Measurements from ENCODE around the gene COL9A1. TPM values are rescaled to one million over a fixed set of nuclear protein-coding genes. Genes with fewer than 3 reads are reported as not detected.

COL9A1 gene
- total RNA-seq, 1 donor from 2014 or later = 18.7 TPM

GRCh38 chr6:70266142-70266541, 36.7 kb downstream of the COL9A1 start:
- H3K9me3 ChIP-seq (ENCODE audit: low read depth) = no peaks in the 10 kb centered on the region
- peaks cover 2% of the 10 kb centered on the region for H3K27me3 Mint-ChIP-seq (ENCODE audit: insufficient read depth, low read depth)

GRCh38 chr6:70264306-70264705, 38.6 kb downstream of the COL9A1 start:
- Histone ChIP-seq H3K4me1 (no peaks in the 10 kb centered on the region), H4K20me1 (ENCODE audit: low read depth) (no peaks in the 10 kb centered on the region), H3K36me3 (no peaks in the 10 kb centered on the region), H3K9ac (no peak overlapping the region), H3F3A (ENCODE audit: low read depth) (no peaks in the 10 kb centered on the region), H3K79me2 (ENCODE audit: low read depth) (no peaks in the 10 kb centered on the region), H3K9me3 (ENCODE audit: low read depth) (no peaks in the 10 kb centered on the region), H2AFZ (replicated peaks) (no peak overlapping the region), H3K27me3 (no peaks in the 10 kb centered on the region), H3K4me3 (no peak overlapping the region), H3K27ac (no peak overlapping the region), H3K4me2 (no peak overlapping the region)
- DNase-seq (ENCODE audit: low spot score) = no peak
- no peak overlapping the region for H3K4me3 Mint-ChIP-seq
- no peak for TF ChIP-seq EZH2 (IDR thresholded peaks at IDR 0.05)
- TF ChIP-seq EZH2phosphoT487 (IDR thresholded peaks at IDR 0.05) = no peak
- TF ChIP-seq, protein P1, sequence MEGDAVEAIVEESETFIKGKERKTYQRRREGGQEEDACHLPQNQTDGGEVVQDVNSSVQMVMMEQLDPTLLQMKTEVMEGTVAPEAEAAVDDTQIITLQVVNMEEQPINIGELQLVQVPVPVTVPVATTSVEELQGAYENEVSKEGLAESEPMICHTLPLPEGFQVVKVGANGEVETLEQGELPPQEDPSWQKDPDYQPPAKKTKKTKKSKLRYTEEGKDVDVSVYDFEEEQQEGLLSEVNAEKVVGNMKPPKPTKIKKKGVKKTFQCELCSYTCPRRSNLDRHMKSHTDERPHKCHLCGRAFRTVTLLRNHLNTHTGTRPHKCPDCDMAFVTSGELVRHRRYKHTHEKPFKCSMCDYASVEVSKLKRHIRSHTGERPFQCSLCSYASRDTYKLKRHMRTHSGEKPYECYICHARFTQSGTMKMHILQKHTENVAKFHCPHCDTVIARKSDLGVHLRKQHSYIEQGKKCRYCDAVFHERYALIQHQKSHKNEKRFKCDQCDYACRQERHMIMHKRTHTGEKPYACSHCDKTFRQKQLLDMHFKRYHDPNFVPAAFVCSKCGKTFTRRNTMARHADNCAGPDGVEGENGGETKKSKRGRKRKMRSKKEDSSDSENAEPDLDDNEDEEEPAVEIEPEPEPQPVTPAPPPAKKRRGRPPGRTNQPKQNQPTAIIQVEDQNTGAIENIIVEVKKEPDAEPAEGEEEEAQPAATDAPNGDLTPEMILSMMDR (IDR thresholded peaks at IDR 0.05) = no peak
- H3K27me3 Mint-ChIP-seq (ENCODE audit: insufficient read depth, low read depth) = peaks cover 2% of the 10 kb centered on the region
- H3K27ac Mint-ChIP-seq = no peak overlapping the region
- H3K36me3 Mint-ChIP-seq = peaks cover 11% of the 10 kb centered on the region
- no peaks in the 10 kb centered on the region for H3K9me3 Mint-ChIP-seq
- H3K4me1 Mint-ChIP-seq = peaks cover 10% of the 10 kb centered on the region

More at GRCh38 chr6:70266142-70266541, 36.7 kb downstream of the COL9A1 start:
- Histone ChIP-seq H3K36me3 (no peaks in the 10 kb centered on the region), H3K4me1 (peaks cover 15% of the 10 kb centered on the region), H4K20me1 (ENCODE audit: low read depth) (no peaks in the 10 kb centered on the region), H3K4me2 (no peak overlapping the region), H3K9ac (no peak overlapping the region), H2AFZ (replicated peaks) (no peak overlapping the region), H3K4me3 (no peak overlapping the region), H3K27ac (no peak overlapping the region), H3K79me2 (ENCODE audit: low read depth) (no peaks in the 10 kb centered on the region), H3K27me3 (no peaks in the 10 kb centered on the region), H3F3A (ENCODE audit: low read depth) (peaks cover 8% of the 10 kb centered on the region)
- no peaks in the 10 kb centered on the region for H3K9me3 Mint-ChIP-seq
- no peak overlapping the region for H3K27ac Mint-ChIP-seq
- TF ChIP-seq, protein P1 (IDR thresholded peaks at IDR 0.05) = no peak
- TF ChIP-seq EZH2phosphoT487 (IDR thresholded peaks at IDR 0.05) = no peak
- no peak for TF ChIP-seq EZH2 (IDR thresholded peaks at IDR 0.05)
- no peak for DNase-seq (ENCODE audit: low spot score)
- peaks cover 24% of the 10 kb centered on the region for H3K4me1 Mint-ChIP-seq
- no peak overlapping the region for H3K4me3 Mint-ChIP-seq
- peaks cover 9% of the 10 kb centered on the region for H3K36me3 Mint-ChIP-seq

DNA sequence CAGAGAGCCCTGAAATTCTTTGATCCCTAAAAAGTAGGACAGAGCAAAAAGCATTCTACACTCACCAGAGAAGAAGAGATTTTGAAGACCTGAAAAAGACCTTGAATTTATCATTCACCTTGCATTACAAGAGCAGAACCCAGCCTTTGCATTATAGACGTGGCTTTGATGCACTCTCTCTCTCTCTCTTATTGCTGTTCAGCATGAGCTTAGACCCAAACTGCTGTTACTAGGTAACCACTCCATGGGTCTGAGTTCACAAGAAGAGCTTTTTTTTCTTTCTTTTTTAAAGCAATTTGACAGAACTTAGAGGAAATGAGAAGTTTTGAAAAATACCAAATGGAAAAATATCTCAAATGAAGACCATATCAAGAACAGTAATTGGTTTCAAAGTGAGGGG, 44.4 kb downstream of the COL9A1 start:
- no peaks in the 10 kb centered on the region for H3F3A ChIP-seq (ENCODE audit: low read depth)
- no peaks in the 10 kb centered on the region for H3K9me3 ChIP-seq (ENCODE audit: low read depth)
- H3K27ac ChIP-seq = no peak overlapping the region
- no peaks in the 10 kb centered on the region for H3K79me2 ChIP-seq (ENCODE audit: low read depth)
- no peaks in the 10 kb centered on the region for H3K36me3 ChIP-seq
- H3K27ac Mint-ChIP-seq = no peak overlapping the region
- H3K27me3 ChIP-seq = no peaks in the 10 kb centered on the region
- H3K4me3 Mint-ChIP-seq = no peak overlapping the region
- no peak overlapping the region for H2AFZ ChIP-seq (replicated peaks)
- H3K9me3 Mint-ChIP-seq = no peaks in the 10 kb centered on the region
- DNase-seq (ENCODE audit: low spot score) = no peak
- H3K4me2 ChIP-seq = no peak overlapping the region
- H3K9ac ChIP-seq = no peak overlapping the region
- H3K4me1 ChIP-seq = no peaks in the 10 kb centered on the region
- no peak for TF ChIP-seq EZH2 (IDR thresholded peaks at IDR 0.05)
- no peak for TF ChIP-seq EZH2phosphoT487 (IDR thresholded peaks at IDR 0.05)
- TF ChIP-seq, protein P1 (IDR thresholded peaks at IDR 0.05) = no peak
- H3K36me3 Mint-ChIP-seq = peaks cover 13% of the 10 kb centered on the region
- no peaks in the 10 kb centered on the region for H4K20me1 ChIP-seq (ENCODE audit: low read depth)
- H3K4me3 ChIP-seq = no peak overlapping the region
- H3K4me1 Mint-ChIP-seq = peaks cover 24% of the 10 kb centered on the region
- no peaks in the 10 kb centered on the region for H3K27me3 Mint-ChIP-seq (ENCODE audit: insufficient read depth, low read depth)
